Fibroblast of pulmonary artery (primary cell): ENCODE data around the gene PNKP.

Source experiments
- DNase-seq: peaks from one replicate; pipeline ENCODE4 v3.0.0-alpha.2; 2010; ENCODE audit warnings: low read depth
- H3K4me3 ChIP-seq: replicated peaks from 2 replicates; pipeline ENCODE4 v1.5.1; 2011; ENCODE audit warnings: low read depth, mild to moderate bottlenecking, control low read depth, low read length, moderate library complexity
- CTCF ChIP-seq: IDR thresholded peaks from 2 replicates; pipeline ENCODE4 v1.5.1; 2011; ENCODE audit warnings: mild to moderate bottlenecking, control low read depth, low read length, inconsistent platforms; ENCODE audit errors: missing control alignments

The PNKP gene

GRCh38 chr19:49875177-49875576 lies 7.8 kb upstream of the PNKP start:
- no peak for DNase-seq
- TF ChIP-seq CTCF = no peak
- H3K4me3 ChIP-seq = peak overlapping the region; percentile 99

DNA sequence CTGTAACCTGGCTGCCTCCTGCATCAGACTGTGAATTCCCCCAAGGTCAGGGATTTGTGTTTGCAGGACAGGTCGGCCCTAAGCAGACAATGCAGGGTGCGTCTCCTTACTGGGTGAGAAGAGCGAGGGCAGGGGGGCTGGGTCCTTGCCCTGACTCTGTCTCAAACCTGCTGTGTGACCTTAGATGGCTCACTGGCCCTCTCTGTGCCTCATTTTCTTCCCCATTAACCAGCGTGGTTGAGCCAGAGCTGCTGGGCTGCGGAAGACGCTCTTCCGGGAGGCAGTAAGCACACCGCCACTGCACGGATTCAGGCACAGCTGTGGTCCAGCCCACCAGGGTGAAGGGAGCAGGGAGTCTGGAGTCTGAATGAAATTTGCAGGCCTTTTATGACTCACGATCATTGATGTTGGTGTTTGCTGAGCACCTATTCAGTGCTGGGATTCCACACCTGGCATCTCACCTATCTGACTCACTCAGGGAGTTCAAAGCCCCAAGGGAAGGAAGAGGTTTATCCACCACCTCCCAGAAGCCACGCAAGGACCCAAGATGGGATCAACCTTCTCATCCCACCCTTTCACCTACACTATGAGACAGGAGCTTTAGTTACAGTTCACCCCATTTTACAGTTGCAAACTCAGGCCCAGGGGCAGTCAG lies 7.3 kb upstream of the PNKP start:
- H3K4me3 ChIP-seq = peak overlapping the region; percentile 99
- no peak for DNase-seq
- TF ChIP-seq CTCF = no peak

DNA sequence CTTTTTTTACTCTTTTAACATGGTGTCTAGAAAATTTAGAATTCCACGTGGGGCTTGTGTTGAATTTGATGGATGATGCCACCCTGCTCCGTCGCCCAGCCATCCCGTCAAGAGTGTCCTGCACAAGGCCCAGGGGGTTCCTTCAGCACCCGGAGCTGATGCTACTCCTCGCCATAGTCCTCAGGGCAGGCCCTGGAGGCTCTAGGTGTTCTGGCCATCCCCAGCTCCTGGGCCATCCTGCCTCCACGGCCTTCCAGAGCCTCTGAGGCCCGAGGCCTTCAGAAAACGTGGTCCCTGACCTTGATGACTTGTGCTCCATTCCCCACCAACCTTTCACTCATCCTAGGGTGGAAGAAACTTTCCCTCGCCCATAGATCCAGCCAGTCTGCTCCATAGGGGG lies 6.5 kb upstream of the PNKP start:
- H3K4me3 ChIP-seq = no peak overlapping the region
- TF ChIP-seq CTCF = no peak
- DNase-seq = no peak

DNA sequence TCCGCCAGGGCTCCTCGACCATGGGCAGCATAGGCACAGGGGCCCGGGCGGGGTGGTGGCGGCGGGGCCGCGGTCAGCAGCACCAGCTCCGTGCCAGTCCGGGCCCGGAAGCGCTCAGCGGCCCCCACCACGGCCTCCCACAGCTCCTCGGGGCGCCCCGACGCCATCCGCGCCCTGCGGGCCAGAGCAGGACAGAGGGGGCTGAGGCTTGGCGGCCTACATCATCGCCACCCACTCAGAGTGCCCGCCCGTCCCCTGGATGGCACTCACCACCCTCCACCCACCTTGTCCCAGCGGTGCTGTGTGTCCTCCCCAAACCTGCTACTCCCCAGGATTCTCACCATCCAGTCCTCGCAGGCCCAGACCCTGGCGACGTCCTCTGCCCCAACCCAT lies 5.7 kb upstream of the PNKP start:
- no peak overlapping the region for H3K4me3 ChIP-seq
- DNase-seq = no peak
- no peak for TF ChIP-seq CTCF

GRCh38 chr19:49872245-49873128 lies 5.1 kb upstream of the PNKP start:
- H3K4me3 ChIP-seq = no peak overlapping the region
- no peak for TF ChIP-seq CTCF
- DNase-seq = no peak

- H3K4me3 ChIP-seq = no peak overlapping the region
- TF ChIP-seq CTCF = no peak
Observed at GRCh38 chr19:49871349-49871985, 4.1 kb upstream of the PNKP start.

More at GRCh38 chr19:49871349-49871985, 4.1 kb upstream of the PNKP start:
- DNase-seq = no peak
